C4-2B (cell line): ENCODE results near the gene ITPR1.

ENCODE experiments used
- CTCF ChIP-seq: fragments of 450-650 bp; conservative IDR thresholded peaks from 2 replicates; pipeline ENCODE4 v1.5.1; 2017; ENCODE audit warnings: mild to moderate bottlenecking
- ZFX ChIP-seq: fragments of 450-650 bp; IDR thresholded peaks from 2 replicates; pipeline ENCODE4 v1.6.1; 2017

- TF ChIP-seq CTCF (no peak), ZFX (no peak)
Observed at GRCh38 chr3:4754180-4755086, 261.3 kb downstream of the ITPR1 start.
